GM12864 (cell line): ENCODE measurements around the gene FYTTD1.

Source experiments
- DNase-seq: peaks from one replicate; pipeline ENCODE4 v3.0.0-alpha.2; 2011; ENCODE audit warnings: low read depth
- H3K4me3 ChIP-seq: 2 replicates; pipeline ENCODE4 v1.5.1; 2011; ENCODE audit warnings: mild to moderate bottlenecking, low read depth, low read length, control low read depth
- CTCF ChIP-seq: IDR thresholded peaks from 2 replicates; pipeline ENCODE4 v1.5.1; 2011; ENCODE audit warnings: low read depth, mild to moderate bottlenecking, moderate library complexity, low read length, control low read depth, inconsistent platforms; ENCODE audit errors: missing control alignments

FYTTD1 gene

GRCh38 chr3:197801891-197802778 lies 52.5 kb downstream of the FYTTD1 start:
- TF ChIP-seq CTCF = peak; percentile 57
- no peak overlapping the region for H3K4me3 ChIP-seq
- no peak for DNase-seq

- TF ChIP-seq CTCF = peak; percentile 16
- no peak for DNase-seq
- no peak overlapping the region for H3K4me3 ChIP-seq
These were observed 53.2 kb downstream of the FYTTD1 start for GRCh38 chr3:197802779-197803459.

- H3K4me3 ChIP-seq = no peak overlapping the region
- no peak for TF ChIP-seq CTCF
- DNase-seq = no peak
These were observed 54.8 kb downstream of the FYTTD1 start for GRCh38 chr3:197804511-197804910.

- H3K4me3 ChIP-seq = no peak overlapping the region
- TF ChIP-seq CTCF = no peak
These were observed 58.4 kb downstream of the FYTTD1 start for GRCh38 chr3:197807969-197808587.

GRCh38 chr3:197809356-197810020 lies 59.8 kb downstream of the FYTTD1 start:
- no peak overlapping the region for H3K4me3 ChIP-seq
- DNase-seq = no peak
- no peak for TF ChIP-seq CTCF

More at GRCh38 chr3:197807969-197808587, 58.4 kb downstream of the FYTTD1 start:
- no peak for DNase-seq

- no peak for TF ChIP-seq CTCF
- H3K4me3 ChIP-seq = no peak overlapping the region
These were observed 61.2 kb downstream of the FYTTD1 start for GRCh38 chr3:197810901-197811300.

More at GRCh38 chr3:197810901-197811300, 61.2 kb downstream of the FYTTD1 start:
- DNase-seq = no peak
